ENCODE results near the gene CFAP97.

- TF ChIP-seq CTCF (IDR thresholded peaks at IDR 0.05) (peak in 3 of 12 donors; percentile 10 to 18 (median 16)), POLR2A (IDR thresholded peaks at IDR 0.05) (peak in 1 of 2 donors; percentile 19)
Observed at GRCh38 chr4:185128272-185129119, 75.3 kb downstream of the CFAP97 start.
